Esophagus (tissue), 2 donors: Measurements from ENCODE around the gene RXRB. TPM values are rescaled to one million over a fixed set of nuclear protein-coding genes. Genes with fewer than 3 reads are reported as not detected.
"Not testable (repeated sequence)": the region's sequence is repeated elsewhere in the genome, so short reads cannot be mapped to it uniquely, and the experiment has no call there.

Experiments
- H3K27ac ChIP-seq, 2 donors: one replicate each; pipeline ENCODE4 v1.5.1; 2013; ENCODE audit warnings: low read depth in 2 of 2, mild to moderate bottlenecking in 2 of 2, inconsistent platforms in 1 of 2, low read length in 1 of 2, moderate library complexity in 1 of 2
- H3K27me3 ChIP-seq, 2 donors: one replicate each; pipeline ENCODE4 v1.6.1; 2013; ENCODE audit warnings: low read length in 2 of 2, control low read depth in 1 of 2, mild to moderate bottlenecking in 1 of 2; ENCODE audit not compliant: insufficient read depth in 2 of 2, control insufficient read depth in 1 of 2
- H3K36me3 ChIP-seq, 2 donors: one replicate each; pipeline ENCODE4 v1.6.1; 2013; ENCODE audit warnings: low read length in 1 of 2; ENCODE audit not compliant: control insufficient read depth in 2 of 2, insufficient read depth in 2 of 2
- H3K4me1 ChIP-seq, 2 donors: one replicate each; pipeline ENCODE4 v1.6.1; 2013; ENCODE audit warnings: low read length in 1 of 2; ENCODE audit not compliant: control insufficient read depth in 2 of 2, insufficient read depth in 2 of 2
- H3K4me3 ChIP-seq, 2 donors: one replicate each; pipeline ENCODE4 v1.5.1; 2013; ENCODE audit warnings: low read length in 2 of 2, mild to moderate bottlenecking in 2 of 2, low read depth in 1 of 2, moderate library complexity in 1 of 2
- H3K9me3 ChIP-seq, 2 donors: one replicate each; pipeline ENCODE4 v1.6.1; 2013; ENCODE audit warnings: mild to moderate bottlenecking in 2 of 2, low read depth in 1 of 2, low read length in 1 of 2, moderate library complexity in 1 of 2; ENCODE audit not compliant: control insufficient read depth in 2 of 2, insufficient read depth in 1 of 2
- whole genome bisulfite sequencing, 2 donors: extraction: QIAGEN DNeasy Blood & Tissue Kit; methylation state at CpG; one replicate each; pipeline ENCODE4 v1.1.7; 2013; 5-methylcytosine and 5-hydroxymethylcytosine counted together
- polyA plus RNA-seq, 2 donors: library from polyadenylated mRNA; stranded (reverse); fragments of 200-250 nt; gene quantifications; one replicate each; pipeline ENCODE4 v1.2.3, GENCODE V29; 2013
- donor health status: healthy with polysubstance abuse.
- donor health status: Bipolar disorder and iron deficiency.

RXRB gene
- polyA plus RNA-seq, 2 donors: 24.4 to 30.0 TPM

DNA sequence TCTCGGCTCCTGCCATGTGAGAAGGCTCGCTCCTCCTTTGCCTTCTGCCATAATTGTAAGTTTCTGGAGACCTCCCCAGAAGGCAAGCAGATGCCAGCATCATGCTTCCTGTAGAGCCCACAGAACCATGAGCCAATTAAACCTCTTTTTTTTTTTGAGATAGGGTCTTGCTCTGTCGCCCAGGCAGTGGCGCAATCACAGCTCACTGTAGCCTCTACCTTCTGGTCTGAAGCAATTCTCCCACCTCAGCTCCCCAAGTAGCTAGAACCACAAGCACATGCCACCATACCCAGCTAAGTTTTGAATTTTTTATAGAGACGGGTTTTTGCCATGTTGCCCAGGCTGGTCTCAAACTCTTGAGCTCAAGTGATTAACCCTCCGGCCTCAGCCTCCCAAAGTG lies 36.4 kb upstream of the RXRB start:
- 86 to 92% methylated on average over 6 of the region's 6 CpGs for WGBS, 2 donors
- Histone ChIP-seq H3K27ac (no peak overlapping the region), H3K27me3 (no peaks in the 10 kb centered on the region), H3K4me1 (no peaks in the 10 kb centered on the region), H3K36me3 (no peaks in the 10 kb centered on the region), H3K4me3 (no peak overlapping the region), H3K9me3 (peaks cover 0 to 3% of the 10 kb centered on the region in 2 donors)

DNA sequence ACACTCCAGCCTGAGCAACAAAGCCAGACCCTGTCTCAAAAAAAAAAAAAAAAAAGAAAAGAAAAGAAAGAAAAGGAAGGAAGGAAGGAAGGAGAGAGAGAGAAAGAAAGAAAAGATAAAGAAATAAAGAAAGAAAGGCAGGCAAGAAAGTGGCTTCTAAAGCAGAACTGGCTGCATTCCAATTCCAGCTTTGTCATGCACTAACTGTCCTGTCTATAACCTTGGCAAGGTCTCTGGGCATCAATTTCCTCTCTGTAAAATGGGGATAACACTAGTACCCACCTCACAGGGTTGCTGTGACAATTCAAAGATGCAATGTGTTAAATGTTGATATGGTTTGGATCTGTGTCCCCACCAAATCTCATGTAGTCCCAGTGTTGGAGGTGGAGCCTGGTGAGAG lies 35.9 kb upstream of the RXRB start:
- no peaks in the 10 kb centered on the region for H3K27me3 ChIP-seq

DNA sequence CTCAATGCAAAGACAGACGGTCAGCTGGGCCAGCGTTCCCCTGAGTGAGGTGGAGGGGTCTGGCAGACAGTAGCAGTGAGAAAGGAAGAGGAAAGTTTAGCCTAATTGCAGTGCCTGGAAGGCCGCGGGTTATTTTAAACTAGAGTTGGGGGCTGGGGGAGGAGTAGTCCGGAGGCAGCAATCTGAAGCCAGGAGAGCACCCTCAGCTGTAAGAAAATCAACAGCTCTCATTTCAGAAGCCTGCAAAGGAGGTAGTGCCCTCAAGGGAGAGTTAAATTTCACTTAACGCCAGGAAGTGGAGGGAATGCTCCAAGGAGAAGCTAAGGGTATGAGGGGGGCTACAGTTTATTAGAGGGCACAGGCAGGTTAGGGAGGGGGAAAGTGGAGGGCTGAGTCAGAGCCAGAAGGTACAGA lies 34.8 kb upstream of the RXRB start:
- 24 to 31% methylated on average over 6 of the region's 6 CpGs for WGBS, 2 donors
- Histone ChIP-seq H3K36me3 (no peaks in the 10 kb centered on the region), H3K9me3 (peaks cover 0 to 3% of the 10 kb centered on the region in 2 donors), H3K4me3 (no peak overlapping the region), H3K27ac (no peak overlapping the region), H3K27me3 (peaks cover 0 to 2% of the 10 kb centered on the region in 2 donors), H3K4me1 (no peaks in the 10 kb centered on the region)

More for the DNA sequence above, 35.9 kb upstream of the RXRB start:
- H3K36me3 ChIP-seq: no peaks in the 10 kb centered on the region
- H3K27ac ChIP-seq: no peak overlapping the region
- no peak overlapping the region for H3K4me3 ChIP-seq
- H3K9me3 ChIP-seq: peaks cover 0 to 3% of the 10 kb centered on the region in 2 donors
- no peaks in the 10 kb centered on the region for H3K4me1 ChIP-seq

DNA sequence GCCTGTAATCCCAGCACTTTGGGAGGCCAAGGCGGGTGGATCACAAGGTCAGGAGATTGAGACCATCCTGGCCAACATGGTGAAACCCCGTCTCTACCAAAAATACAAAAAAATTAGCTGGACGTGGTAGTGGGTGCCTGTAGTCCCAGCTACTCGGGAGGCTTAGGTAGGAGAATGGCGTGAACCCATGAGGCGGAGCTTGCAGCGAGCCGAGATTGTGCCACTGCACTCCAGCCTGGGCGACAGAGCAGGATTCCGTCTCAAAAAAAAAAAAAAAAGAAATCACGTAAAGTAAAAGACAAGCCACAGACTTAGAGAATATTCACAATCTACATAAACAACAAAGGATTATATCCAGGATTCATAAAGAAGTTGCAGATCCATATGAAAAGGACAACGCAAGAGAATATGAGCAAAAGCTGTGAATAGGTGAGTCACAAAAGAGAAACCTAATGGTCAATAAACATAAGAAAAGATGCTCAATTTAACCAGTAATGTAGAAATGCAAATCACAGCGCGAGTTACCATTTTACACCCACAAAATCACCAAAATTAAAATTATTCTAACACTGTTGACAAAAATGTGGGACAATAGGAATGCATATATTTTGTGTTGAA lies 26.1 kb upstream of the RXRB start:
- H3K4me3 ChIP-seq: not testable (repeated sequence)

DNA sequence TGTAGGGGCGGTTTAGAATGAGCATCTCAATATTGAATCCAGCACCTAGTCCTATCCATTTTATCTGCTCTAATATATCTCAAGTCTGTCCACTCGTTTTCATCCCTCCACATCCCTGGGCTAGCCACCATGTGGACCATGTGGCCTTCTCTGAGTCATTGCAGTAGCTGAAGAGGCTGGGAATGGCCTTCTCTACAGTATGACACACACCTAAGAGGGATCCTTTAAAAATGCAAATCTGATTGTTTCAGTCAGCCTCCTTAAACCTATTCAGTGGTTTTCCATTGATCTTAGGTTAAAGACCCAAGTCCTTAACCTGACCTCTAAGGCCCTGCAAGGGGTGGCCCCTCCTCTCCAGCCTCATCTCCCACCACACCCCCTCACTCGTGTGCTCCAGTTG lies 17.2 kb upstream of the RXRB start:
- 69 to 72% methylated on average over 3 of the region's 3 CpGs for WGBS, 2 donors
- Histone ChIP-seq H3K4me3 (no peak overlapping the region), H3K4me1 (peaks cover 0 to 6% of the 10 kb centered on the region in 2 donors), H3K27me3 (no peaks in the 10 kb centered on the region), H3K27ac (no peak overlapping the region), H3K9me3 (no peaks in the 10 kb centered on the region), H3K36me3 (no peaks in the 10 kb centered on the region)

More for the DNA sequence above, 26.1 kb upstream of the RXRB start:
- not testable (repeated sequence) for H3K27me3 ChIP-seq, H3K36me3 ChIP-seq, H3K27ac ChIP-seq, H3K9me3 ChIP-seq, H3K4me1 ChIP-seq
- 49 to 50% methylated on average over 14 of the region's 14 CpGs for WGBS, 2 donors

DNA sequence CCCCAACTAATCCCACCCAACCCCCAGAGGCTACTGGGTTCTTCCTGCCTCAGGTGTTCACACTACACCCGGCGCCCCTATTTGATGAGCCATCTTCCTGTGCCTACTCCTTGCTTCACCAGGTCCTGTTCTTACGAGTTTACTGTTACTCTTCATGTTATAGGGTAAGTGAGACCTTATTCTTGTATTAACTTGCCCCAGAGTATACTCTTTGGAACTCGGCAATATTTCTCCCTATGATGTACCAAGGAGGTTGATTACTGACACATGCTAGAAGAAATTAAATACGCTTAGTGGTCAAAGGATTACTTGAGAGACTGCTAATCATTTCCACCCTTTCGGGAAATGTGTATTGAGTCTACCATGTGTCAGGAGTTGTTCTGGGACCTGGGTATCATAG lies 16.8 kb upstream of the RXRB start:
- Histone ChIP-seq H3K9me3 (no peaks in the 10 kb centered on the region), H3K27me3 (no peaks in the 10 kb centered on the region), H3K36me3 (no peaks in the 10 kb centered on the region), H3K27ac (no peak overlapping the region), H3K4me1 (peaks cover 0 to 6% of the 10 kb centered on the region in 2 donors), H3K4me3 (no peak overlapping the region)
- WGBS, 2 donors: 73 to 75% methylated on average over 6 of the region's 6 CpGs

DNA sequence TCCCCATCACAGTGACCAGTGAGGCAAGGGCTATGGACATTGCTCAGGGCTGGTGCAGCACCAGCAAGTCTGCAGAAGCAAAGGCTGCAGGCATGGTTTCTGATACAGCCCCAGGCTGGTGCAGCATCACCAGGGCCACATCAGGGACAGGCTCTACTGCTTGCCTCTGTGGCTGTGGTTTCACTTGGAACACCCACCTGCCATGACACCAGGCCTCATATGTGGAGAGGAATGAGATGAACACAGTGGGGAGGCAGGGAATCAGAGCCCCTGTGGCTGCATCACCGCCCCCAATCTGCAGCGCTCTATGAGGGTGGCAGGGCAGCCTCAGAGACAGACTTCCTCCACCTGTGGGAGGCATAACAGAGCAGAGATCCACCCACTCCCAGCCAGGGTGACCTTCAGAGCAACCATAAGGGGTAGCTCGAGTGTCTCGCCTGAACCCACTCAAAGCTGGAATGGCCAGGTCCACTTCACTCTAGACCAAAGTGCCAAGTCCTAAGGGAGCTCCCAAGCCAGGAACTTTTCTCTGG lies 15.7 kb upstream of the RXRB start:
- Histone ChIP-seq H3K9me3 (no peaks in the 10 kb centered on the region), H3K36me3 (no peaks in the 10 kb centered on the region), H3K4me3 (no peak overlapping the region), H3K27me3 (no peaks in the 10 kb centered on the region), H3K4me1 (peaks cover 0 to 6% of the 10 kb centered on the region in 2 donors), H3K27ac (no peak overlapping the region)
- 87 to 91% methylated on average over 4 of the region's 4 CpGs for WGBS, 2 donors

DNA sequence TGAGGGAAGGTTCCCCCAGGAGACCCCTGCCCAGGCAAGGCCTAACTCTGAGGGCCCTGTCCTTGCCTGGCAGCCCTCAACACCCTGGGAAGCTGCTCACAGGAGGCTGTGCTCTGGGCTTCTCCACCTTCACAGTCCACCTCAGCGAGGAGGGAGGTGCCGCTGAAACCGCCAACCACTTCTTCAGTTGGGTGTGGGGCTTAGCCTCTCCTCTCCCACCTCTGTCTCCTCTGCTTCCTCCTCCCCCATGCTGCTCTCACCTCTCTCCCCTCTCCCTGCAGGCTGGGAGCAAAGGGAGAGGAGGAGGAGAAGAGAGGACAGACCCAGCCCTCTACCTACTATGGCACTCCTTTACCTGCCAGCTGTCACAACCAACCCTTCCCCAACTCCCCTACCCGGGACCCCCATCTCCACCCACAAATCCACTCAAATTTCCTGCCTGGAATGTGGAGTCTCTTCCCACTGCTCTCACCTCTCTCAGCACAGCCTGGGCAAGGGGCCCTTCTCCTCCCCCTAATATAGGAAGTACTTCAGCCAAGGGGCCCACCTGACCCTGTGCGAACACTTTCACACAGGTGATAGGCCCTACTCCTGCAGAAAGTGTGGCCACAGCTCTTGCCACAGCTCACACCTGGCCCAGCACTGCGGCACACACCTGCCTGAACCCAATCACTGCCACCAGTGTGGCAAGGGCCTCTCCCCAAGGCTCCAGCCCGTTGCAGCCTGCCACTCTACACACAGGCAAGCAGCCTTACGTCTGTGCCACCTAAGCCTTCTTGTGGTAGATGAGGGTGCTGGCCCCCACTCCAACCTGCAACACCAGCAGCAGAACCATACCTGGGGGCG lies 15.0 kb upstream of the RXRB start:
- Histone ChIP-seq H3K27me3 (no peaks in the 10 kb centered on the region), H3K36me3 (no peaks in the 10 kb centered on the region), H3K4me1 (peaks cover 0 to 6% of the 10 kb centered on the region in 2 donors), H3K27ac (no peak overlapping the region), H3K9me3 (no peaks in the 10 kb centered on the region), H3K4me3 (no peak overlapping the region)
- 76 to 82% methylated on average over 9 of the region's 9 CpGs for WGBS, 2 donors

DNA sequence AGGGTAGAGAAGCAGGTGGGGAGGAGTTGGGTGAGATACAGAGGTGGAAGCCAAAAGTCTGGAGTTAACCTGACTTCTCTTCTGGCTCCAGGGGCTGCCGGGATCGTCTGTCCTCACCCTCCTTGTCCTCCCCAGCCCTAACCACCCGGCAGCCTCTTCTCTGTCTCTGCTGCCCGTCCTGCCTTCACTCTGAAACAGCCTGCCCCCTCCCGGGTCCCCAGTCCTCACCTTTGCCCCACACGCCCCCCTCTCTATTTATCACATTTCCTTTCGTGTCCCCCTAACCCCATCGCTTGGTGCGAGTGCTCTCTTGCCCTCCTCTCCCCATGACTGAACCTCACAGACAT lies 13.5 kb upstream of the RXRB start:
- no peaks in the 10 kb centered on the region for H3K27me3 ChIP-seq
- no peak overlapping the region for H3K27ac ChIP-seq
- peaks cover 0 to 6% of the 10 kb centered on the region in 2 donors for H3K4me1 ChIP-seq
- peaks cover 0 to 7% of the 10 kb centered on the region in 2 donors for H3K36me3 ChIP-seq
- no peaks in the 10 kb centered on the region for H3K9me3 ChIP-seq
- H3K4me3 ChIP-seq: peak overlapping the region; percentile 22 to 42
- WGBS, 2 donors: 16 to 18% methylated on average over 9 of the region's 9 CpGs
